GM12878 (cell line): ENCODE results near the gene RASL10A. TPM values are rescaled to one million over a fixed set of nuclear protein-coding genes. Genes with fewer than 3 reads are reported as not detected.
A peak's percentile ranks its signal among the peaks of the same experiment; 100 is the strongest.

ENCODE experiments used
- ATAC-seq: fragments of 200-7000 bp; cut with Tn5 transposase; 3 replicates; pipeline ENCODE4 v1.9.1; 2020; ENCODE audit warnings: mild to moderate bottlenecking, moderate library complexity
- BruUV-seq: library from RNA; stranded (reverse); fragments of 400-500 nt; replicated peaks from 2 replicates; lab custom pipeline; 2021; lab: Mats Ljungman, UMichigan
- CTCF ChIA-PET: fragments of 300-600 bp; sonication (Branson Sonifier 250); formaldehyde crosslinking; extraction: SDS; loops from one replicate; lab custom pipeline; 2021; ENCODE audit warnings: inconsistent platforms; lab: Yijun Ruan, JAX
- POLR2A ChIA-PET: fragments of 350-600 bp; formaldehyde crosslinking; extraction: SDS; loops from one replicate; lab custom pipeline; 2021; ENCODE audit warnings: inconsistent platforms; lab: Charles Lee
- RAD21 ChIA-PET: fragments of 300-600 bp; sonication (Branson Sonifier 250); formaldehyde crosslinking; loops from one replicate; lab custom pipeline; 2023; ENCODE audit warnings: antibody characterized with exemption; ENCODE audit not compliant: unreplicated experiment; lab: Charles Lee
- SMC1A ChIA-PET: fragments of 300-600 bp; sonication (Branson Sonifier 250); formaldehyde crosslinking; loops from one replicate; lab custom pipeline; 2023; ENCODE audit not compliant: unreplicated experiment, uncharacterized antibody; lab: Charles Lee
- DNase-seq: peaks from one replicate; pipeline ENCODE4 v3.0.0-alpha.2; 2011; ENCODE audit warnings: low read depth, low spot score
- FAIRE-seq: peaks from 3 replicates; lab custom pipeline; 2011; peaks lifted over from hg19 to GRCh38; lab: Jason Lieb, UNC
- H2AFZ ChIP-seq: 2 replicates; pipeline ENCODE4 v1.6.0; 2011; ENCODE audit warnings: low read depth, low read length, control low read depth; ENCODE audit not compliant: control insufficient read depth
- H3K27ac ChIP-seq: 2 replicates; pipeline ENCODE4 v1.5.1; 2011; ENCODE audit warnings: control low read depth; ENCODE audit not compliant: control insufficient read depth, insufficient read depth
- H3K27me3 ChIP-seq, 2 experiments: replicated peaks in 1 of 2; 2 replicates each; pipeline versions ENCODE4 v1.6.0 to v1.6.1; 2011; ENCODE audit warnings: low read length in 1 of 2; ENCODE audit not compliant: control insufficient read depth in 2 of 2, insufficient read depth in 2 of 2
- H3K36me3 ChIP-seq, 2 experiments: 2 replicates each; pipeline ENCODE4 v1.5.1; 2011; ENCODE audit warnings: low read length in 1 of 2; ENCODE audit not compliant: control insufficient read depth in 2 of 2, insufficient read depth in 2 of 2
- H3K4me1 ChIP-seq: 2 replicates; pipeline ENCODE4 v1.6.1; 2011; ENCODE audit warnings: mild to moderate bottlenecking, low read length, moderate library complexity, mixed read lengths; ENCODE audit not compliant: control insufficient read depth, insufficient read depth
- H3K4me2 ChIP-seq: 2 replicates; pipeline ENCODE4 v1.6.0; 2011; ENCODE audit warnings: control low read depth; ENCODE audit not compliant: control insufficient read depth, insufficient read depth
- H3K4me3 ChIP-seq: fragments of 200-600 bp; sonication (generic); 2 replicates; pipeline ENCODE4 v1.5.1; 2016
- H3K79me2 ChIP-seq: 2 replicates; pipeline ENCODE4 v1.6.0; 2011; ENCODE audit warnings: low read length; ENCODE audit not compliant: control insufficient read depth, insufficient read depth
- H3K9ac ChIP-seq: 2 replicates; pipeline ENCODE4 v1.8.0; 2011; ENCODE audit warnings: low read length, control low read depth, mixed read lengths; ENCODE audit not compliant: control insufficient read depth, insufficient read depth
- H3K9me3 ChIP-seq: replicated peaks from 3 replicates; pipeline ENCODE4 v1.5.1; 2011; ENCODE audit warnings: mild to moderate bottlenecking, low read length; ENCODE audit not compliant: control insufficient read depth, insufficient read depth
- H4K20me1 ChIP-seq: 2 replicates; pipeline ENCODE4 v1.6.0; 2011; ENCODE audit not compliant: control insufficient read depth, insufficient read depth
- ATF7 ChIP-seq: fragments of 450-650 bp; IDR thresholded peaks from 2 replicates; pipeline ENCODE4 v1.6.1; 2016; ENCODE audit warnings: low read depth, mild to moderate bottlenecking
- BMI1 ChIP-seq: fragments of 450-650 bp; IDR thresholded peaks from 2 replicates; pipeline ENCODE4 v1.6.1; 2016; ENCODE audit warnings: mild to moderate bottlenecking, moderate library complexity, borderline replicate concordance
- GATAD2B ChIP-seq: fragments of 450-650 bp; conservative IDR thresholded peaks from 2 replicates; pipeline ENCODE4 v1.6.1; 2017; ENCODE audit warnings: low read depth, mild to moderate bottlenecking, moderate library complexity
- HDAC2 ChIP-seq: fragments of 200-600 bp; sonication (generic); IDR thresholded peaks from 2 replicates; pipeline ENCODE4 v1.6.1; 2017
- HDAC6 ChIP-seq: fragments of 200-600 bp; sonication (generic); IDR thresholded peaks from one replicate; pipeline ENCODE4 v1.8.0; 2017; ENCODE audit warnings: antibody characterized with exemption; ENCODE audit not compliant: unreplicated experiment
- IKZF2 ChIP-seq, 2 experiments: fragments of 450-650 bp; IDR thresholded peaks; 2 replicates each; pipeline ENCODE4 v1.6.1; 2017; ENCODE audit warnings: mild to moderate bottlenecking in 2 of 2, moderate library complexity in 2 of 2
- PAX8 ChIP-seq: fragments of 450-650 bp; IDR thresholded peaks from 2 replicates; pipeline ENCODE4 v1.6.1; 2017; ENCODE audit warnings: mild to moderate bottlenecking, moderate library complexity
- RELA ChIP-seq: fragments of 450-650 bp; IDR thresholded peaks from 2 replicates; pipeline ENCODE4 v1.8.0; 2014; ENCODE audit warnings: borderline replicate concordance; ENCODE audit not compliant: partially characterized antibody
- RELB ChIP-seq: fragments of 450-650 bp; IDR thresholded peaks from 2 replicates; pipeline ENCODE4 v1.6.1; 2017; ENCODE audit warnings: low read depth, mild to moderate bottlenecking, moderate library complexity
- RUNX3 ChIP-seq: IDR thresholded peaks from 2 replicates; pipeline ENCODE4 v1.6.1; 2012; ENCODE audit warnings: low read length, inconsistent platforms
- SIX5 ChIP-seq: IDR thresholded peaks from 2 replicates; pipeline ENCODE4 v1.6.1; 2011; ENCODE audit warnings: mild to moderate bottlenecking, low read depth, low read length, moderate library complexity; ENCODE audit not compliant: severe bottlenecking
- SMC3 ChIP-seq: IDR thresholded peaks from 2 replicates; pipeline ENCODE4 v1.6.1; 2011; ENCODE audit warnings: low read length, improper control_type of control experiment, borderline replicate concordance
- SPI1 ChIP-seq: IDR thresholded peaks from 2 replicates; pipeline ENCODE4 v1.6.1; 2011; ENCODE audit warnings: low read depth, mild to moderate bottlenecking, low read length, moderate library complexity, borderline replicate concordance; ENCODE audit not compliant: insufficient read depth
- TARDBP ChIP-seq: IDR thresholded peaks from 2 replicates; pipeline ENCODE4 v1.6.1; 2016; ENCODE audit warnings: borderline replicate concordance
- YY1 ChIP-seq: IDR thresholded peaks from 2 replicates; pipeline ENCODE4 v1.6.1; 2011; ENCODE audit warnings: low read depth, mild to moderate bottlenecking, low read length
- WGBS: methylation state at CpG from one replicate; pipeline ENCODE4 v1.1.6; 2016; ENCODE audit warnings: low lambda C conversion rate; ENCODE audit not compliant: insufficient replicate concordance, insufficient coverage; ENCODE audit errors: missing lambda C conversion rate; 5-methylcytosine and 5-hydroxymethylcytosine counted together
- in situ Hi-C: fragments of 300-500 bp; cut with MboI; formaldehyde crosslinking; loops from 9 replicates; pipeline ENCODE4 v1.14.3; 2018; ENCODE audit warnings: mixed read lengths
- intact Hi-C: fragments of 100-400 bp; cut with micrococcal nuclease; formaldehyde crosslinking; loops from one replicate; pipeline ENCODE4 v1.14.2; 2022; ENCODE audit not compliant: unreplicated experiment
- polyA plus RNA-seq, 11 experiments: library from polyadenylated mRNA; depleted of rRNA in 4 of 11; unstranded in 6 of 11; stranded (reverse) in 5 of 11; fragments of >200 nt; fragmentation: Nextera tagmentation in 4 of 11; fragmentation: Illumina TruSeq in 1 of 11; extraction: Ambion mirVana in 4 of 11; extraction: Trizol in 1 of 11; gene quantifications; 1 replicate in 1 of 11; 2 replicates in 10 of 11; pipeline versions ENCODE4 v1.2.1 to v1.2.3, GENCODE V29; 2011 to 2016; ENCODE audit warnings: inconsistent platforms in 2 of 11, missing spikeins in 2 of 11, low read depth in 1 of 11
- total RNA-seq, 4 experiments: library from RNA; depleted of rRNA in 3 of 4; stranded (reverse); fragments of >200 nt in 3 of 4; fragmentation: Illumina TruSeq in 1 of 4; extraction: Trizol in 1 of 4; gene quantifications; 2 replicates each; pipeline versions ENCODE4 v1.2.1 to v1.2.3, GENCODE V29; 2013 to 2021
- TF ChIP-seq, protein P1 (sequence below): fragments of 450-650 bp; conservative IDR thresholded peaks from 2 replicates; pipeline ENCODE4 v1.6.1; 2017; ENCODE audit warnings: mild to moderate bottlenecking, moderate library complexity
- TF ChIP-seq, protein P2 (sequence below): fragments of 450-650 bp; IDR thresholded peaks from 2 replicates; pipeline ENCODE4 v1.6.1; 2017; ENCODE audit warnings: borderline replicate concordance
- TF ChIP-seq, protein P3 (sequence below): IDR thresholded peaks from 2 replicates; pipeline ENCODE4 v1.6.1; 2011; ENCODE audit warnings: low read depth, mild to moderate bottlenecking, low read length, moderate library complexity, borderline replicate concordance; ENCODE audit errors: extremely low read depth
- TF ChIP-seq, protein P4 (sequence below): IDR thresholded peaks from 2 replicates; pipeline ENCODE4 v1.6.1; 2012; ENCODE audit warnings: low read length, inconsistent platforms

The RASL10A gene
- total and polyA plus RNA-seq, 10 of the 15 experiments (the other 5 are each of a cell fraction or from before 2014, with no cell fraction given) = 0.12 to 0.46 (median 0.21) TPM; not detected in 6

DNA sequence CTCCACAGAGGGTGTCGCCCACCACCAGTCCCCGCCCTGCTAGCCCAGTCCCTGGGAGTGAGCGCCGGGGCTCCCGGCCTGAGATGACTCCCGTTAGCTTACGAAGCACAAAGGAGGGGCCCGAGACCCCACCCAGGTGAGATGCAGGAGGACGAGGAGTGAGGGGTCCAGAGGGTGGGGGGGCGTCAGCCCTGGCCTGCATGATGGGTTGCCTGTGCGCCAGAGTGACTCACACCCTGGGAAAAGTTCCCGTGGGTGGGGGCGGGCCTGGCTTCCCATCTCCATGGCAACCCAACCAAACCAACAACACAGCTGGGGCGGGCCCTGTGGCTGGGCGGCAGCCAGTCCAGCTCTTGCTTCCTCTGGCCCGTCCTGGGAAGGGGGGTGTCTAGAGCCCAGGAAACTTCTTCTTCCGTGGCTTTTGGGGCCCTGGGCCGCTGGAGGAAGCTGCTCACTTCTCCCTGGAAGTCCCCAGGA is 4.6 kb downstream of the RASL10A start:
- Histone ChIP-seq H3K4me3 (no peak overlapping the region), H3K27me3 (peaks cover 7 to 13% of the 10 kb centered on the region in 2 experiments; a peak in 3 of 4 replicates), H2AFZ (no peak overlapping the region), H3K9me3 (no peaks in the 10 kb centered on the region; the same call in 2 of the 3 replicates), H4K20me1 (no peaks in the 10 kb centered on the region), H3K79me2 (no peaks in the 10 kb centered on the region), H3K36me3 (no peaks in the 10 kb centered on the region), H3K4me2 (no peak overlapping the region), H3K27ac (no peak overlapping the region), H3K4me1 (no peaks in the 10 kb centered on the region; the same call in 1 of the 2 replicates), H3K9ac (no peak overlapping the region)
- POLR2A ChIA-PET = interaction anchor here (0.9 kb wide), 1 partner anchor 11 kb away, joined by 3 read pairs; no protein-coding TSS in a partner anchor
- RAD21 ChIA-PET = no interaction called here
- ATAC-seq (peak; percentile 68), DNase-seq (no peak), FAIRE-seq (no peak)
- CTCF ChIA-PET = no interaction called here
- intact Hi-C loops = no loop called here
- SMC1A ChIA-PET = no interaction called here
- no TSS peak for BruUV-seq
- WGBS = 17% methylated on average over 14 of the region's 18 CpGs
- in situ Hi-C loops = no loop called here
- TF ChIP-seq HDAC6 (no peak), HDAC2 (no peak), IKZF2 (IDR thresholded peaks at IDR 0.05) (0 out of 4 replicates have a peak, but pooled peaks of 1 of the 2 experiments have one; percentile 42), SMC3 (no peak), ATF7 (no peak), SIX5 (no peak), YY1 (no peak), RELB (no peak), GATAD2B (peak; percentile 24; the same call in 1 of the 2 replicates), RELA (peak; percentile 32), PAX8 (no peak), RUNX3 (peak; percentile 34; the same call in 1 of the 2 replicates), SPI1 (no peak), BMI1 (peak; percentile 89), TARDBP (no peak)
- TF ChIP-seq, protein P1, sequence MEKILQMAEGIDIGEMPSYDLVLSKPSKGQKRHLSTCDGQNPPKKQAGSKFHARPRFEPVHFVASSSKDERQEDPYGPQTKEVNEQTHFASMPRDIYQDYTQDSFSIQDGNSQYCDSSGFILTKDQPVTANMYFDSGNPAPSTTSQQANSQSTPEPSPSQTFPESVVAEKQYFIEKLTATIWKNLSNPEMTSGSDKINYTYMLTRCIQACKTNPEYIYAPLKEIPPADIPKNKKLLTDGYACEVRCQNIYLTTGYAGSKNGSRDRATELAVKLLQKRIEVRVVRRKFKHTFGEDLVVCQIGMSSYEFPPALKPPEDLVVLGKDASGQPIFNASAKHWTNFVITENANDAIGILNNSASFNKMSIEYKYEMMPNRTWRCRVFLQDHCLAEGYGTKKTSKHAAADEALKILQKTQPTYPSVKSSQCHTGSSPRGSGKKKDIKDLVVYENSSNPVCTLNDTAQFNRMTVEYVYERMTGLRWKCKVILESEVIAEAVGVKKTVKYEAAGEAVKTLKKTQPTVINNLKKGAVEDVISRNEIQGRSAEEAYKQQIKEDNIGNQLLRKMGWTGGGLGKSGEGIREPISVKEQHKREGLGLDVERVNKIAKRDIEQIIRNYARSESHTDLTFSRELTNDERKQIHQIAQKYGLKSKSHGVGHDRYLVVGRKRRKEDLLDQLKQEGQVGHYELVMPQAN = 0 out of 2 replicates have a peak, but pooled peaks have one; percentile 40
- TF ChIP-seq, protein P2, sequence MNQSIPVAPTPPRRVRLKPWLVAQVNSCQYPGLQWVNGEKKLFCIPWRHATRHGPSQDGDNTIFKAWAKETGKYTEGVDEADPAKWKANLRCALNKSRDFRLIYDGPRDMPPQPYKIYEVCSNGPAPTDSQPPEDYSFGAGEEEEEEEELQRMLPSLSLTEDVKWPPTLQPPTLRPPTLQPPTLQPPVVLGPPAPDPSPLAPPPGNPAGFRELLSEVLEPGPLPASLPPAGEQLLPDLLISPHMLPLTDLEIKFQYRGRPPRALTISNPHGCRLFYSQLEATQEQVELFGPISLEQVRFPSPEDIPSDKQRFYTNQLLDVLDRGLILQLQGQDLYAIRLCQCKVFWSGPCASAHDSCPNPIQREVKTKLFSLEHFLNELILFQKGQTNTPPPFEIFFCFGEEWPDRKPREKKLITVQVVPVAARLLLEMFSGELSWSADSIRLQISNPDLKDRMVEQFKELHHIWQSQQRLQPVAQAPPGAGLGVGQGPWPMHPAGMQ = no peak
- TF ChIP-seq, protein P3, sequence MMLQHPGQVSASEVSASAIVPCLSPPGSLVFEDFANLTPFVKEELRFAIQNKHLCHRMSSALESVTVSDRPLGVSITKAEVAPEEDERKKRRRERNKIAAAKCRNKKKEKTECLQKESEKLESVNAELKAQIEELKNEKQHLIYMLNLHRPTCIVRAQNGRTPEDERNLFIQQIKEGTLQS = no peak
- TF ChIP-seq, protein P4, sequence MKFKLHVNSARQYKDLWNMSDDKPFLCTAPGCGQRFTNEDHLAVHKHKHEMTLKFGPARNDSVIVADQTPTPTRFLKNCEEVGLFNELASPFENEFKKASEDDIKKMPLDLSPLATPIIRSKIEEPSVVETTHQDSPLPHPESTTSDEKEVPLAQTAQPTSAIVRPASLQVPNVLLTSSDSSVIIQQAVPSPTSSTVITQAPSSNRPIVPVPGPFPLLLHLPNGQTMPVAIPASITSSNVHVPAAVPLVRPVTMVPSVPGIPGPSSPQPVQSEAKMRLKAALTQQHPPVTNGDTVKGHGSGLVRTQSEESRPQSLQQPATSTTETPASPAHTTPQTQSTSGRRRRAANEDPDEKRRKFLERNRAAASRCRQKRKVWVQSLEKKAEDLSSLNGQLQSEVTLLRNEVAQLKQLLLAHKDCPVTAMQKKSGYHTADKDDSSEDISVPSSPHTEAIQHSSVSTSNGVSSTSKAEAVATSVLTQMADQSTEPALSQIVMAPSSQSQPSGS = no peak
